H1 (cell line): ENCODE data around the gene LPP. TPM values are rescaled to one million over a fixed set of nuclear protein-coding genes. Genes with fewer than 3 reads are reported as not detected.

Experiments used
- JUN ChIP-seq: IDR thresholded peaks from 2 replicates; pipeline ENCODE4 v1.6.1; 2011; ENCODE audit warnings: low read depth, mild to moderate bottlenecking, improper control_type of control experiment, low read length
- KDM1A ChIP-seq: fragments of 200-600, 300-600 bp; sonication (generic); IDR thresholded peaks from 2 replicates; pipeline ENCODE4 v1.7.1; 2016; ENCODE audit warnings: mild to moderate bottlenecking, low read length, borderline replicate concordance
- KDM4A ChIP-seq: IDR thresholded peaks from one replicate; pipeline ENCODE4 v1.7.1; 2012; ENCODE audit warnings: low read depth, mild to moderate bottlenecking, moderate library complexity, low read length, inconsistent platforms; ENCODE audit not compliant: severe bottlenecking
- polyA plus RNA-seq, 7 experiments: library from polyadenylated mRNA; depleted of rRNA in 3 of 7; stranded (reverse) in 5 of 7; unstranded in 2 of 7; fragments of >200 nt in 5 of 7; fragments of 200-250 nt in 2 of 7; gene quantifications; 1 replicate in 5 of 7; 2 replicates in 1 of 7; 4 replicates in 1 of 7; pipeline versions ENCODE4 v1.2.1 to v1.2.3, GENCODE V29; 2011 to 2013; ENCODE audit warnings: missing spikeins in 2 of 7, mixed read lengths in 2 of 7
- total RNA-seq: library from RNA; stranded (reverse); fragmentation: NEBNext Ultra II Directional; extraction: Animal tissue kit (Norgen Biotek cat#: 25700); gene quantifications from 2 replicates; pipeline ENCODE4 v1.2.1, GENCODE V29; 2021

Gene LPP
- total and polyA plus RNA-seq, 2 of the 8 experiments (the other 6 are each of a cell fraction or from before 2014, with no cell fraction given) = 10.0 to 53.3 TPM

DNA sequence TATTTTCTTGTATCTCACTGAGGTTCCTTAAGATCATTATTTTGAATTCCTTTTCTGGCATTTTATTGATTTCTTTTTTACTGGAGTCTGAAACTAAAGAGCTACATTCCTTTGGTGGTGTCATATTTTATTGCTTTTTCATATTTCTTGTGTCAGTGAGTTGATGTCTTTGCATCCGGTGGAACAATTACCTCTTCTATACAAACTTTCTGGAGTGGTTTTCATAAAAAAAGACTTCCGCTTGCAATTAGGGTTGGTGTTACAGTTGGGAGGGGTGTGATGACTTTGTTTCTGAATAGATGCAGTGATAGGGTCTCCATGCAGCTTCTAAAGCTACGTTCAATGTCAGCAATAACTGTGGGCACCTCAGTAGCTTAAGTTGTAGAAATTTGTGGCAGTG is 181.7 kb downstream of the LPP start (continued):
- TF ChIP-seq JUN (no peak), KDM1A (no peak), KDM4A (no peak)
